Skin epidermis (tissue), 12 donors: Measurements from ENCODE around the gene ATXN7L3.
"Not testable (repeated sequence)": the region's sequence is repeated elsewhere in the genome, so short reads cannot be mapped to it uniquely, and the experiment has no call there.

Experiments
- H3K27ac ChIP-seq, 21 experiments: fragments of 200-600 bp; sonication (generic) in 11 of 21; one replicate each; pipeline ENCODE4 v1.5.0; 2020; ENCODE audit warnings: mild to moderate bottlenecking in 3 of 21, inconsistent platforms in 2 of 21, moderate library complexity in 2 of 21
- H3K4me3 ChIP-seq, 7 experiments: fragments of 200-600 bp; sonication (generic) in 2 of 7; one replicate each; pipeline ENCODE4 v1.5.0; 2020; ENCODE audit warnings: inconsistent platforms in 2 of 7, mild to moderate bottlenecking in 2 of 7, moderate library complexity in 1 of 7

ATXN7L3 gene

DNA sequence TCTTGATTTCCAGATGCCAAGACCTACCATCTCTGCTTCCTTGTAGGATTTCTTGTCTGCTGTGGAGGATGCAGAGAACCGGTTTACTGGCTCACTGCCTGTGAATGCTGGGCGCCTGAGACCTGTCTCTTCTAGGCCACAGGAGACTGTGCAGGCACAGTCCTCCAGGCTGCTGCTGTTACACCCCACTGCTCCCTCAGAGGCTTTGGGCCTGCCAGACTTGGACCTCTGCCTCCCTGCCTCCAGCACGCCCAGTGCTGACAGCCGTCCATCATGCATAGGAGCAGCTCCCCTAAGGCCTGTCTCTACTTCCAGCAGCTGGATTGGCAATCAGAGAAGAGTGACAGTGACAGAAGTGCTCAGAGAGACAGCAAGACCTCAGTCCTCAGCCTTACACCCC, 51.9 kb downstream of the ATXN7L3 start:
- Histone ChIP-seq H3K27ac (no peak overlapping the region), H3K4me3 (no peak overlapping the region)

DNA sequence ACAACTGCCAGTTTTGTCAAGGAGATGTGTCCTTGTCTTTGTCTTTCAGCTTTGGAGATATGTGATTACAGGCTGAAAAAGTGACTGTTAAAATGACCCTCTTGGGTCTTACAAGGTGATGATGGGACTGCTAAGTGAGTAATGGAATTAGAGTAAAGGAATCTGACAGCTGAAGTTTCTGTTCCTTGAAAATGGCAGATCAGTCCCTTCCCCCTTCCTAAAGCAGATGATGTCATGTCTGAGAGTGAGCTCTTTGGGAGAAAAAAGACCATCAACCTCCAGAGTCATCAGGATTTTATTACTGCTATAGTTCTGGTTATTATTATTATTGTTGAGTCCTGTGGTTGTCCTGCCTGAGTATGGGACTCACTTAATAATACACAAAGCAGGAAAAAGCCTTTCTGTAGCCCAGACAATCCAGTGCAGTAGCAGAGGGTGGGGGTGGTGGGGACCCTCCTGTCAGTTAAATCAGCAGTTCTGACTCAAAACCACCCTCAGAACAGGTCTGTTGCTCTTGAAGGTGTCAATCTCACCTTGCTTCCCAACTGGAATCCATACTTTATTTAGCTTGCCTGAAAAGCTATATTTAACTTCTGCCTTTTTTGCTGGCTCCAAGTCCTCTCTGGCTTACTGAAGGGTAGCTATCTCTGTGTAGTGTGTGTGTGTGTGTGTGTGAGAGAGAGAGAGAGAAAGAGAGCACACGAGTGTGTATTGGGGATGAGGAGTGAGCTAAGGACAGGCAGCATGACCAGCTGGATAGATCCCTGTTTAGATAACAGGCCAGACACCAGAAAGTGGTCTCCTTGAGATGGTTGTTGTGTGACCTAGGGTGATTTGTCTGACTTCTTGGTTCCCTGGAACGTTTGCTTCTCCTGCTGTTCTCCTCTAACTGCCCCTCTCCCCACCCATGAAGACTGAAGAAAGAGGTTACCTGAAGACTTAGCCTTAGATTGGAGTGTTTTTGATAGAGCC, 53.0 kb downstream of the ATXN7L3 start:
- no peak overlapping the region for H3K27ac ChIP-seq
- H3K4me3 ChIP-seq, result no peak overlapping the region

DNA sequence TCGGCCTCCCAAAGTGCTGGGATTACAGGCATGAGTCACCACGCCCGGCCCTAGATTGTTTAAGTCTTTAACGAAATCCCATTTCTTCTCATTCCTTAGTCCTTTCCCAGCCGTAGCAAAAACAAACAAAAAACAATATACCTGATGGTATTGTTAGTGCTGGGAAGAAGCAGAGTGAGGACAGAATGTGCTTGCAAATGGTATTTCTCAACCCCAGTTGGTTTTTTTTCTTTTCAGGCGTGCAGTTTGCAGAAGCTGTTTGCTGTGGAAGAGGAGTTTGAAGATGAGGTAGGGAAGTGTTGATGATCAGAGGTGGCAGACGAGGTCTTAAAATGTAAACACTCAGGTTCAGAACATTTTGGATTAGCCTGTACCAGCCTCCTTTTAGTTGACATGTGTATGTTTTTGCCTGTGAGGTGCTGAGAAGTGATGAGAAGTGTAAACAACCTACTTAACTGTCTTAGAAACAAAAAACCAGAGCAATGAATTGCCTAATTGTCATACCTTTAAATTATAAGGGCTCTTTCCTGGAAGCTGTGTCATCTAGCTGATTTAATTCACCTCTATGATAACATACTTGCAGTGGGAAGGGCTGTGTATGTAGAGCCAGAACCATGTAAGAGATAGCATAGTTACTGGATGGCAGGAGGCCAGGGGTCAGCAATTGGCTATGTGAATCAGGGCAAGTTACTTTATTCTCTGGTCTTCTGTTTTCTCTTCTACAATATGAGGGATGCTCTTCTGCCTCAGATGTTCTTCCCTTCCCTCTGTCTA, 54.5 kb downstream of the ATXN7L3 start:
- Histone ChIP-seq H3K27ac (no peak overlapping the region), H3K4me3 (no peak overlapping the region)

DNA sequence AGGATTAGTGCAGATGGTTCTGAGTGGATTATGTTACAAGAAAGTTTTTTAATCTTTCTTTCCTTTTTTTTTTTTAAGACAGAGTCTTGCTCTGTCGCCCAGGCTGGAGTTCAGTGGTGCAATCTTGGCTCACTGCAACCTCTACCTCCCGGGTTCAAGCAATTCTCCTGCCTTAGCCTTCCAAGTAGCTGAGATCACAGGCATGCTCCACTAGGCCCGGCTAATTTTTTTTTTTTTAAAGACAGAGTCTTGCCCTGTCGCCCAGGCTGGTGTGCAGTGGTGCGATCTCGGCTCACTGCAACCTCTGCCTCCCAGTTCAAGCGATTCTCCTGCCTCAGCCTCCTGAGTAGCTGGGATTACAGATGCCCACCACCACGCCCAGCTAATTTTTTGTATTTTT, 55.8 kb downstream of the ATXN7L3 start:
- not testable (repeated sequence) for H3K4me3 ChIP-seq, H3K27ac ChIP-seq
